Keratinocyte (primary cell): Measurements from ENCODE around the gene HCK. TPM values are rescaled to one million over a fixed set of nuclear protein-coding genes. Genes with fewer than 3 reads are reported as not detected.

Source experiments
- DNase-seq: peaks from one replicate; pipeline ENCODE4 v3.0.0-alpha.2; 2011; ENCODE audit warnings: low read depth, missing footprints, low spot score
- FAIRE-seq: peaks from 2 replicates; lab custom pipeline; 2011; peaks lifted over from hg19 to GRCh38; lab: Jason Lieb, UNC
- H2AFZ ChIP-seq: 2 replicates; pipeline ENCODE4 v1.6.0; 2012; ENCODE audit warnings: low read length, control low read depth, inconsistent platforms; ENCODE audit not compliant: control insufficient read depth
- H3K27ac ChIP-seq: 2 replicates; pipeline ENCODE4 v1.5.1; 2011; ENCODE audit warnings: low read length; ENCODE audit not compliant: control insufficient read depth, insufficient read depth
- H3K27me3 ChIP-seq: 3 replicates; pipeline ENCODE4 v1.6.0; 2011; ENCODE audit warnings: low read length; ENCODE audit not compliant: control insufficient read depth, insufficient read depth; ENCODE audit errors: extremely low read depth
- H3K36me3 ChIP-seq, 2 experiments: 2 replicates in 1 of 2; 3 replicates in 1 of 2; pipeline ENCODE4 v1.5.1; 2011; ENCODE audit warnings: low read length in 2 of 2, mild to moderate bottlenecking in 1 of 2; ENCODE audit not compliant: control insufficient read depth in 2 of 2, insufficient read depth in 2 of 2; ENCODE audit errors: extremely low read depth in 1 of 2
- H3K4me1 ChIP-seq: 3 replicates; pipeline ENCODE4 v1.5.1; 2011; ENCODE audit warnings: low read length; ENCODE audit not compliant: control insufficient read depth, insufficient read depth; ENCODE audit errors: extremely low read depth
- H3K4me2 ChIP-seq: 3 replicates; pipeline ENCODE4 v1.6.0; 2011; ENCODE audit warnings: low read depth, low read length; ENCODE audit not compliant: control insufficient read depth, insufficient read depth; ENCODE audit errors: extremely low read depth
- H3K4me3 ChIP-seq, 3 experiments: fragments of 200-600 bp in 1 of 3; sonication (generic) in 1 of 3; 2 replicates in 2 of 3; 3 replicates in 1 of 3; pipeline ENCODE4 v1.5.1; 2011 to 2016; ENCODE audit warnings: low read length in 3 of 3, mild to moderate bottlenecking in 3 of 3, control low read depth in 2 of 3, inconsistent platforms in 1 of 3, low read depth in 1 of 3, mixed read lengths in 1 of 3, mixed run types in 1 of 3, moderate library complexity in 1 of 3; ENCODE audit not compliant: control insufficient read depth in 2 of 3, insufficient read depth in 2 of 3; ENCODE audit errors: extremely low read depth in 1 of 3
- H3K79me2 ChIP-seq: 2 replicates; pipeline ENCODE4 v1.6.0; 2012; ENCODE audit warnings: low read length; ENCODE audit not compliant: control insufficient read depth, insufficient read depth
- H3K9ac ChIP-seq: 3 replicates; pipeline ENCODE4 v1.6.0; 2011; ENCODE audit warnings: low read length; ENCODE audit not compliant: control insufficient read depth, insufficient read depth; ENCODE audit errors: extremely low read depth
- H3K9me1 ChIP-seq: 3 replicates; pipeline ENCODE4 v1.6.0; 2011; ENCODE audit warnings: low read length; ENCODE audit not compliant: control insufficient read depth, insufficient read depth; ENCODE audit errors: extremely low read depth
- H3K9me3 ChIP-seq: 2 replicates; pipeline ENCODE4 v1.5.1; 2012; ENCODE audit warnings: low read depth, low read length; ENCODE audit not compliant: control insufficient read depth
- H4K20me1 ChIP-seq: 3 replicates; pipeline ENCODE4 v1.6.0; 2011; ENCODE audit warnings: low read length; ENCODE audit not compliant: control insufficient read depth, insufficient read depth; ENCODE audit errors: extremely low read depth
- EZH2 ChIP-seq: IDR thresholded peaks from one replicate; pipeline ENCODE4 v1.6.1; 2012; ENCODE audit warnings: inconsistent platforms, mild to moderate bottlenecking, low read length, moderate library complexity
- dilution Hi-C: fragments of 300-500 bp; cut with MboI; formaldehyde crosslinking; loops from one replicate; pipeline ENCODE4 v1.7.0; 2020; ENCODE audit warnings: low sequenced_read_pairs; ENCODE audit not compliant: extremely low pct_ligation_motif_present
- polyA plus RNA-seq, 5 experiments: library from polyadenylated mRNA; depleted of rRNA in 3 of 5; stranded (reverse) in 3 of 5; stranded (forward) in 1 of 5; unstranded in 1 of 5; fragments of >200 nt; gene quantifications; 1 replicate in 1 of 5; 2 replicates in 3 of 5; 3 replicates in 1 of 5; pipeline versions ENCODE4 v1.2.1 to v1.2.3, GENCODE V29; 2011 to 2012; ENCODE audit warnings: missing spikeins in 2 of 5, low read depth in 1 of 5, low replicate concordance in 1 of 5
- TF ChIP-seq, protein P1 (sequence below), 3 experiments: IDR thresholded peaks in 1 of 3; conservative IDR thresholded peaks in 1 of 3; optimal IDR thresholded peaks in 1 of 3; 2 replicates in 2 of 3; 3 replicates in 1 of 3; pipeline versions ENCODE3 to v1.5.1; 2011; ENCODE audit warnings: low read length in 3 of 3, mild to moderate bottlenecking in 3 of 3, moderate library complexity in 2 of 3, control low read depth in 1 of 3, inconsistent platforms in 1 of 3; ENCODE audit not compliant: insufficient read depth in 2 of 3; ENCODE audit errors: extremely low read depth in 1 of 3

The HCK gene
- polyA plus RNA-seq, 1 donor (not counting 4 experiments of a cell fraction or from before 2014, with no cell fraction given): not detected

DNA sequence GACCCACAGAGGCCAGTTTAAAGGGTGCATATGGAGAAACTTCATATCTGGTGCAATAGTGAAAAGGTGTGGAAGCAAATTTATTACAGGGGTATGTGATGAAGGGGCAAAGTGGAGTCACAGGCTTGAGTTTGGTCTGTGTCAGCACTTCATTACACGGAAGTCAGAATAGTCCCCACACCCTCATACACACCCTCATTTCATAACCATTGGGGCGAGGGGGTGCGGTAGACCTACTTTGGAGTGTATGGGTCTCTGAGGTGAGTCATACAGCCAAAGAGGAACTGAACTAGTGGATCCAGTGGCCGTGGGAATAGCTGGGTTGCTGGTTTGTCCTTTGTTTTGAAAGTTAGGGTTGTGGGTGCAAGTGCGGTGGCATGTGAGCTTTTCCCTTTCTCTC is 60.8 kb downstream of the HCK start:
- peaks cover 77% of the 10 kb centered on the region for H3K79me2 ChIP-seq
- DNase-seq: no peak
- H3K9ac ChIP-seq: no peak overlapping the region
- peaks cover 3 to 19% of the 10 kb centered on the region in 2 experiments for H3K36me3 ChIP-seq
- peaks cover 20% of the 10 kb centered on the region for H3K4me1 ChIP-seq
- H3K27me3 ChIP-seq: no peaks in the 10 kb centered on the region
- TF ChIP-seq, protein P1, sequence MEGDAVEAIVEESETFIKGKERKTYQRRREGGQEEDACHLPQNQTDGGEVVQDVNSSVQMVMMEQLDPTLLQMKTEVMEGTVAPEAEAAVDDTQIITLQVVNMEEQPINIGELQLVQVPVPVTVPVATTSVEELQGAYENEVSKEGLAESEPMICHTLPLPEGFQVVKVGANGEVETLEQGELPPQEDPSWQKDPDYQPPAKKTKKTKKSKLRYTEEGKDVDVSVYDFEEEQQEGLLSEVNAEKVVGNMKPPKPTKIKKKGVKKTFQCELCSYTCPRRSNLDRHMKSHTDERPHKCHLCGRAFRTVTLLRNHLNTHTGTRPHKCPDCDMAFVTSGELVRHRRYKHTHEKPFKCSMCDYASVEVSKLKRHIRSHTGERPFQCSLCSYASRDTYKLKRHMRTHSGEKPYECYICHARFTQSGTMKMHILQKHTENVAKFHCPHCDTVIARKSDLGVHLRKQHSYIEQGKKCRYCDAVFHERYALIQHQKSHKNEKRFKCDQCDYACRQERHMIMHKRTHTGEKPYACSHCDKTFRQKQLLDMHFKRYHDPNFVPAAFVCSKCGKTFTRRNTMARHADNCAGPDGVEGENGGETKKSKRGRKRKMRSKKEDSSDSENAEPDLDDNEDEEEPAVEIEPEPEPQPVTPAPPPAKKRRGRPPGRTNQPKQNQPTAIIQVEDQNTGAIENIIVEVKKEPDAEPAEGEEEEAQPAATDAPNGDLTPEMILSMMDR (optimal IDR thresholded peaks at IDR 0.05 in 1 of 3, IDR thresholded peaks at IDR 0.05 in 1 of 3, conservative IDR thresholded peaks at IDR 0.05 in 1 of 3; ENCODE audit: extremely low read depth in 1 of 3, insufficient read depth in 2 of 3, low read length in 3 of 3): no peak
- no peak for TF ChIP-seq EZH2
- FAIRE-seq: no peak
- H3K4me2 ChIP-seq: peak overlapping the region; percentile 11
- H3K27ac ChIP-seq: no peak overlapping the region
- peaks cover 7% of the 10 kb centered on the region for H3K9me1 ChIP-seq
- H2AFZ ChIP-seq: no peak overlapping the region
- dilution Hi-C loops: no loop called here
- no peak overlapping the region for H3K4me3 ChIP-seq
- no peaks in the 10 kb centered on the region for H3K9me3 ChIP-seq
- peaks cover 10% of the 10 kb centered on the region for H4K20me1 ChIP-seq

DNA sequence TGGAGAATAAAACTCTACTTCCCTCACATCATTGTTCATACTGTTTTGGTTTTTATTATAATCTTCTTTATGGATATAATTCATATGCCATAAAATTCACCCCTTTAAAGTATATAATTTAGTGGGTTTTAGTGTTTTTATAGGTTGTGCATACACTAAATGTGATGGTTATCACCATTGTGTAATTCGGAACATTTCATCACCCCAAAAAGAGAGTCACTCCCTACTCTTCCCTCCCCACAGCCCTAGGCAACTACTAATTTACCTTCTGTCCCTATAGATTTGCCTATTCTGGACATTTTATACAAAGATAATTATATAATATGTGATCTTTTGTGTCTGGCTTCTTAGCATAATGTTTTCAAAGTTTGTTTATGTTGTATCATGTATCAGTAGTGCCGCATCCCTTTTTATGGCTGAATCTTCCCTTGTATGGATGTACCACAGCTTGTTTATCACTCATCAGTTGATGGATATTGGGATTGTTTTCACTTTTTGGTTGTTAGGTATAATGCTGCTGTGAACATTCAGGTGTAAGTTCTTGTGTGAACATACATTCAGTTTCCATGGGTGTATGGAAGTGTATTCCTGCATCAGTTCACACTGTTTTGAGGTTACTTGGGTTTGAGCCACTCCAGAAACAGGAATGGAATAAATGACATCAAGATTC is 61.7 kb downstream of the HCK start:
- Histone ChIP-seq H3K4me2 (no peak overlapping the region), H3K27ac (no peak overlapping the region), H4K20me1 (peaks cover 11% of the 10 kb centered on the region), H2AFZ (no peak overlapping the region), H3K4me1 (peaks cover 20% of the 10 kb centered on the region), H3K4me3 (no peak overlapping the region), H3K27me3 (no peaks in the 10 kb centered on the region), H3K9ac (no peak overlapping the region), H3K79me2 (peaks cover 83% of the 10 kb centered on the region), H3K9me3 (no peaks in the 10 kb centered on the region), H3K9me1 (peaks cover 7% of the 10 kb centered on the region), H3K36me3 (peaks cover 3 to 19% of the 10 kb centered on the region in 2 experiments)
- no peak for TF ChIP-seq EZH2
- TF ChIP-seq, protein P1 (optimal IDR thresholded peaks at IDR 0.05 in 1 of 3, IDR thresholded peaks at IDR 0.05 in 1 of 3, conservative IDR thresholded peaks at IDR 0.05 in 1 of 3; ENCODE audit: extremely low read depth in 1 of 3, insufficient read depth in 2 of 3, low read length in 3 of 3): no peak
- DNase-seq: no peak
- FAIRE-seq: no peak
- dilution Hi-C loops: no loop called here
